Measurements from ENCODE around the gene CPLX3. TPM values are rescaled to one million over a fixed set of nuclear protein-coding genes. Genes with fewer than 3 reads are reported as not detected.
A peak's percentile ranks its signal among the peaks of the same experiment; 100 is the strongest.

The CPLX3 gene
- polyA plus RNA-seq, 12 donors = 0.11 TPM; not detected in 11

GRCh38 chr15:74828835-74829234 lies 2.4 kb downstream of the CPLX3 start:
- no peak for DNase-seq

- no peak for DNase-seq
Observed at GRCh38 chr15:74829486-74829885, 3.1 kb downstream of the CPLX3 start.

- no peak for DNase-seq
Observed at GRCh38 chr15:74829991-74830390, 3.6 kb downstream of the CPLX3 start.

GRCh38 chr15:74830868-74831267 lies 4.4 kb downstream of the CPLX3 start:
- DNase-seq = peak; percentile 35

GRCh38 chr15:74831813-74832495 lies 5.5 kb downstream of the CPLX3 start:
- DNase-seq = no peak

GRCh38 chr15:74832826-74833225 lies 6.4 kb downstream of the CPLX3 start:
- DNase-seq = no peak

GRCh38 chr15:74833376-74834107 lies 7.1 kb downstream of the CPLX3 start:
- DNase-seq = no peak

- no peak for DNase-seq
Observed at GRCh38 chr15:74835312-74835823, 8.9 kb downstream of the CPLX3 start.

GRCh38 chr15:74836846-74837245 lies 10.4 kb downstream of the CPLX3 start:
- no peak for DNase-seq

- DNase-seq = no peak
Observed at GRCh38 chr15:74837482-74838136, 11.2 kb downstream of the CPLX3 start.

- no peak for DNase-seq
Observed at GRCh38 chr15:74838137-74838516, 11.7 kb downstream of the CPLX3 start.

- DNase-seq = no peak
Observed at GRCh38 chr15:74838746-74839525, 12.5 kb downstream of the CPLX3 start.

- no peak for DNase-seq
Observed at GRCh38 chr15:74839526-74840395, 13.3 kb downstream of the CPLX3 start.

- no peak for DNase-seq
Observed at GRCh38 chr15:74840851-74841775, 14.7 kb downstream of the CPLX3 start.

- no peak for DNase-seq
Observed at GRCh38 chr15:74841891-74842373, 15.5 kb downstream of the CPLX3 start.

- peak; percentile 87 for DNase-seq
Observed at GRCh38 chr15:74842581-74843444, 16.4 kb downstream of the CPLX3 start, which contains the start of gene ULK3. Gene ULK3 (minus strand): TSS chr15:74843156. CDS start chr15:74843105, 51 bp downstream.

GRCh38 chr15:74843445-74843828 lies 17.0 kb downstream of the CPLX3 start:
- DNase-seq = no peak

GRCh38 chr15:74843891-74844299 lies 17.5 kb downstream of the CPLX3 start:
- DNase-seq = no peak

All from muscle of arm (tissue), 12 donors.